H1 (cell line): ENCODE data around the gene HAGH. TPM values are rescaled to one million over a fixed set of nuclear protein-coding genes. Genes with fewer than 3 reads are reported as not detected.
A peak's percentile ranks its signal among the peaks of the same experiment; 100 is the strongest.

ENCODE experiments used
- CTCF ChIA-PET: fragments of 300-600 bp; sonication (Branson Sonifier 250); formaldehyde crosslinking; loops from one replicate; lab custom pipeline; 2021; ENCODE audit not compliant: partially characterized antibody; lab: Charles Lee
- POLR2A ChIA-PET: fragments of 300-600 bp; sonication (Branson Sonifier 250); formaldehyde crosslinking; loops from one replicate; lab custom pipeline; 2021; ENCODE audit warnings: inconsistent platforms; ENCODE audit not compliant: partially characterized antibody; lab: Charles Lee
- DNase-seq, 2 experiments: peaks; one replicate each; pipeline versions ENCODE4 v3.0.0 to v3.0.0-alpha.2; 2010 to 2022; ENCODE audit warnings: low spot score in 2 of 2, low read depth in 1 of 2, mixed read lengths in 1 of 2
- FAIRE-seq: peaks from 2 replicates; lab custom pipeline; 2011; peaks lifted over from hg19 to GRCh38; lab: Jason Lieb, UNC
- H2AFZ ChIP-seq: 2 replicates; pipeline ENCODE4 v1.8.1; 2012; ENCODE audit warnings: low read length, inconsistent platforms
- H2AK5ac ChIP-seq: 2 replicates; pipeline ENCODE4 v1.6.1; 2013; ENCODE audit warnings: low read depth, low read length
- H2BK120ac ChIP-seq: replicated peaks from 2 replicates; pipeline ENCODE3; 2013; ENCODE audit warnings: low read depth, low read length, inconsistent platforms
- H2BK12ac ChIP-seq: 2 replicates; pipeline ENCODE4 v1.6.1; 2013; ENCODE audit warnings: low read depth, low read length
- H2BK15ac ChIP-seq: 2 replicates; pipeline ENCODE4 v1.6.1; 2013; ENCODE audit warnings: low read length
- H2BK20ac ChIP-seq: 2 replicates; pipeline ENCODE4 v1.6.1; 2013; ENCODE audit warnings: low read length
- H2BK5ac ChIP-seq: 2 replicates; pipeline ENCODE4 v1.6.1; 2013; ENCODE audit warnings: low read depth, low read length
- H3K14ac ChIP-seq: 2 replicates; pipeline ENCODE4 v1.6.1; 2013; ENCODE audit warnings: inconsistent platforms; ENCODE audit not compliant: insufficient read length
- H3K18ac ChIP-seq: 2 replicates; pipeline ENCODE4 v1.6.1; 2013; ENCODE audit warnings: low read length; ENCODE audit errors: extremely low read depth
- H3K23ac ChIP-seq: 2 replicates; pipeline ENCODE4 v1.6.1; 2013; ENCODE audit warnings: inconsistent platforms; ENCODE audit not compliant: insufficient read length
- H3K23me2 ChIP-seq: 2 replicates; pipeline ENCODE4 v1.6.1; 2013; ENCODE audit warnings: low read depth, low read length
- H3K27ac ChIP-seq: 2 replicates; pipeline ENCODE4 v1.6.1; 2011; ENCODE audit warnings: low read depth, low read length, inconsistent platforms
- H3K27me3 ChIP-seq, 4 experiments: replicated peaks in 1 of 4; 1 replicate in 1 of 4; 2 replicates in 3 of 4; pipeline versions ENCODE4 v1.6.1 to v1.8.1; 2011 to 2013; ENCODE audit warnings: low read length in 3 of 4, mild to moderate bottlenecking in 3 of 4, inconsistent platforms in 2 of 4, mixed read lengths in 2 of 4, moderate library complexity in 1 of 4; ENCODE audit not compliant: control insufficient read depth in 3 of 4, insufficient read depth in 3 of 4; ENCODE audit errors: extremely low read depth in 1 of 4
- H3K36me3 ChIP-seq, 4 experiments: 2 replicates each; pipeline versions ENCODE4 v1.6.1 to v1.8.1; 2011 to 2013; ENCODE audit warnings: mild to moderate bottlenecking in 4 of 4, low read length in 3 of 4, moderate library complexity in 2 of 4, control low read depth in 1 of 4, inconsistent platforms in 1 of 4; ENCODE audit not compliant: insufficient read depth in 4 of 4, control insufficient read depth in 2 of 4
- H3K4ac ChIP-seq: replicated peaks from 2 replicates; pipeline ENCODE3; 2013; ENCODE audit warnings: low read length, low read depth, mixed read lengths, inconsistent platforms; ENCODE audit not compliant: insufficient read length
- H3K4me1 ChIP-seq, 4 experiments: replicated peaks in 1 of 4; 1 replicate in 1 of 4; 2 replicates in 3 of 4; pipeline versions ENCODE4 v1.6.1 to v1.8.1; 2011 to 2013; ENCODE audit warnings: low read length in 3 of 4, inconsistent platforms in 2 of 4, mixed read lengths in 1 of 4; ENCODE audit not compliant: insufficient read depth in 4 of 4, control insufficient read depth in 3 of 4
- H3K4me2 ChIP-seq, 2 experiments: 2 replicates each; pipeline versions ENCODE4 v1.6.1 to v1.8.1; 2011 to 2013; ENCODE audit warnings: low read depth in 2 of 2, low read length in 2 of 2, control low read depth in 1 of 2, inconsistent platforms in 1 of 2, mild to moderate bottlenecking in 1 of 2; ENCODE audit not compliant: insufficient read depth in 1 of 2
- H3K4me3 ChIP-seq, 4 experiments: fragments of 200-600, 300-600 bp in 1 of 4; sonication (generic), shearing (Covaris generic), sonication (Bioruptor Twin) in 1 of 4; 2 replicates each; pipeline versions ENCODE4 v1.5.1 to v1.8.1; 2011 to 2016; ENCODE audit warnings: low read length in 4 of 4, low read depth in 3 of 4, control low read depth in 2 of 4, inconsistent platforms in 2 of 4, mild to moderate bottlenecking in 2 of 4, mixed read lengths in 1 of 4, moderate library complexity in 1 of 4; ENCODE audit not compliant: insufficient read depth in 2 of 4; ENCODE audit errors: extremely low read depth in 1 of 4
- H3K56ac ChIP-seq: replicated peaks from 2 replicates; pipeline ENCODE3; 2013; ENCODE audit warnings: low read depth, mild to moderate bottlenecking, mixed read lengths, low read length, inconsistent platforms; ENCODE audit not compliant: insufficient read length
- H3K79me1 ChIP-seq: 2 replicates; pipeline ENCODE4 v1.6.1; 2013; ENCODE audit warnings: low read depth, low read length, control low read depth
- H3K79me2 ChIP-seq, 2 experiments: 2 replicates each; pipeline versions ENCODE4 v1.6.1 to v1.8.1; 2012 to 2013; ENCODE audit warnings: low read length in 2 of 2, mild to moderate bottlenecking in 2 of 2, inconsistent platforms in 1 of 2; ENCODE audit not compliant: insufficient read depth in 2 of 2, control insufficient read depth in 1 of 2
- H3K9ac ChIP-seq, 4 experiments: replicated peaks in 1 of 4; 1 replicate in 1 of 4; 2 replicates in 3 of 4; pipeline versions ENCODE4 v1.6.1 to v1.8.1; 2011 to 2013; ENCODE audit warnings: low read depth in 3 of 4, low read length in 3 of 4, control low read depth in 2 of 4, mild to moderate bottlenecking in 2 of 4, moderate library complexity in 2 of 4, inconsistent platforms in 1 of 4; ENCODE audit errors: extremely low read depth in 1 of 4
- H3K9me3 ChIP-seq, 2 experiments: 2 replicates each; pipeline versions ENCODE4 v1.6.1 to v1.8.1; 2012 to 2013; ENCODE audit warnings: mild to moderate bottlenecking in 2 of 2, moderate library complexity in 2 of 2, control low read depth in 1 of 2, inconsistent platforms in 1 of 2, low read depth in 1 of 2, low read length in 1 of 2, mixed read lengths in 1 of 2; ENCODE audit not compliant: insufficient read depth in 2 of 2
- H4K20me1 ChIP-seq, 2 experiments: replicated peaks in 1 of 2; 2 replicates each; pipeline versions ENCODE3 to v1.8.1; 2011 to 2013; ENCODE audit warnings: inconsistent platforms in 2 of 2, low read length in 2 of 2, mild to moderate bottlenecking in 1 of 2; ENCODE audit not compliant: insufficient read depth in 2 of 2, control insufficient read depth in 1 of 2
- H4K5ac ChIP-seq: 2 replicates; pipeline ENCODE4 v1.6.1; 2013; ENCODE audit warnings: low read length, low read depth, mixed read lengths, inconsistent platforms; ENCODE audit not compliant: insufficient read length
- H4K8ac ChIP-seq: 2 replicates; pipeline ENCODE4 v1.8.0; 2013; ENCODE audit warnings: mild to moderate bottlenecking, moderate library complexity, low read length, inconsistent platforms; ENCODE audit not compliant: insufficient read depth; ENCODE audit errors: extremely low read depth
- H4K91ac ChIP-seq: replicated peaks from 2 replicates; pipeline ENCODE3; 2013; ENCODE audit warnings: low read length, mixed read lengths, inconsistent platforms; ENCODE audit not compliant: insufficient read length
- BRCA1 ChIP-seq: IDR thresholded peaks from 2 replicates; pipeline ENCODE4 v1.6.1; 2012; ENCODE audit warnings: low read depth, low read length, improper control_type of control experiment
- CEBPB ChIP-seq: IDR thresholded peaks from 2 replicates; pipeline ENCODE4 v1.6.1; 2012; ENCODE audit warnings: low read depth, low read length
- CHD1 ChIP-seq: IDR thresholded peaks from 2 replicates; pipeline ENCODE4 v1.6.1; 2012; ENCODE audit warnings: low read depth, low read length, improper control_type of control experiment
- POLR2A ChIP-seq, 2 experiments: IDR thresholded peaks; 1 replicate in 1 of 2; 2 replicates in 1 of 2; pipeline ENCODE4 v1.6.1; 2011; ENCODE audit warnings: low read depth in 2 of 2, low read length in 2 of 2, mild to moderate bottlenecking in 2 of 2; ENCODE audit errors: control extremely low read depth in 1 of 2
- RBBP5 ChIP-seq: IDR thresholded peaks from 2 replicates; pipeline ENCODE4 v1.7.1; 2012; ENCODE audit warnings: low read depth, mild to moderate bottlenecking, inconsistent platforms, low read length, moderate library complexity, borderline replicate concordance
- RNF2 ChIP-seq: fragments of 200-900, 300-1000 bp; sonication (generic); IDR thresholded peaks from 2 replicates; pipeline ENCODE4 v1.7.1; 2016; ENCODE audit warnings: borderline replicate concordance, low read depth, mild to moderate bottlenecking, antibody characterized with exemption, low read length; ENCODE audit not compliant: poor library complexity, severe bottlenecking; ENCODE audit errors: missing control alignments
- SAP30 ChIP-seq: fragments of 300-600 bp; sonication (generic); IDR thresholded peaks from 2 replicates; pipeline ENCODE4 v1.7.1; 2012; ENCODE audit warnings: low read length, moderate library complexity, mild to moderate bottlenecking, inconsistent platforms; ENCODE audit not compliant: insufficient read depth, insufficient replicate concordance
- SIN3A ChIP-seq, 2 experiments: IDR thresholded peaks in 1 of 2; conservative IDR thresholded peaks in 1 of 2; 2 replicates each; pipeline ENCODE4 v1.6.1; 2011 to 2012; ENCODE audit warnings: low read length in 2 of 2, improper control_type of control experiment in 1 of 2, low read depth in 1 of 2, mild to moderate bottlenecking in 1 of 2
- SIX5 ChIP-seq: IDR thresholded peaks from 2 replicates; pipeline ENCODE4 v1.6.1; 2011; ENCODE audit warnings: mild to moderate bottlenecking, low read depth, low read length
- SP2 ChIP-seq: IDR thresholded peaks from 2 replicates; pipeline ENCODE4 v1.6.1; 2012; ENCODE audit warnings: mild to moderate bottlenecking, low read length, inconsistent platforms
- SP4 ChIP-seq: IDR thresholded peaks from 2 replicates; pipeline ENCODE4 v1.6.1; 2012; ENCODE audit warnings: low read length, inconsistent platforms
- ZNF274 ChIP-seq: IDR thresholded peaks from 2 replicates; pipeline ENCODE4 v1.7.0; 2012; ENCODE audit warnings: low read length, borderline replicate concordance; ENCODE audit errors: extremely low read depth
- WGBS, 2 experiments: shearing (Covaris generic) in 1 of 2; methylation state at CpG; one replicate each; pipeline versions ENCODE4 v1.1.6 to v1.1.7; 2013 to 2015; ENCODE audit warnings: low lambda C conversion rate in 2 of 2, mixed read lengths in 2 of 2, inconsistent platforms in 1 of 2, low coverage in 1 of 2, missing lambda C conversion rate in 1 of 2; ENCODE audit not compliant: insufficient replicate concordance in 2 of 2, insufficient coverage in 1 of 2, insufficient read length in 1 of 2; ENCODE audit errors: extremely low coverage in 1 of 2, missing lambda C conversion rate in 1 of 2; 5-methylcytosine and 5-hydroxymethylcytosine counted together
- polyA plus RNA-seq, 7 experiments: library from polyadenylated mRNA; depleted of rRNA in 3 of 7; stranded (reverse) in 5 of 7; unstranded in 2 of 7; fragments of >200 nt in 5 of 7; fragments of 200-250 nt in 2 of 7; gene quantifications; 1 replicate in 5 of 7; 2 replicates in 1 of 7; 4 replicates in 1 of 7; pipeline versions ENCODE4 v1.2.1 to v1.2.3, GENCODE V29; 2011 to 2013; ENCODE audit warnings: missing spikeins in 2 of 7, mixed read lengths in 2 of 7
- total RNA-seq: library from RNA; stranded (reverse); fragmentation: NEBNext Ultra II Directional; extraction: Animal tissue kit (Norgen Biotek cat#: 25700); gene quantifications from 2 replicates; pipeline ENCODE4 v1.2.1, GENCODE V29; 2021

HAGH gene
- total and polyA plus RNA-seq, 2 of the 8 experiments (the other 6 are each of a cell fraction or from before 2014, with no cell fraction given) = 28.7 to 40.6 TPM

GRCh38 chr16:1781758-1782407 is 44.7 kb downstream of the HAGH start:
- Histone ChIP-seq H3K79me1 (peaks cover 16% of the 10 kb centered on the region), H2BK120ac (no peak overlapping the region), H2AK5ac (no peak overlapping the region), H2BK15ac (no peak overlapping the region), H3K4me1 (peaks cover 0 to 7% (median 4%) of the 10 kb centered on the region in 4 experiments; a peak in 5 of 7 replicates), H2BK5ac (no peak overlapping the region), H3K23me2 (peaks cover 3% of the 10 kb centered on the region; the same call in 1 of the 2 replicates), H2BK20ac (no peak overlapping the region), H3K79me2 (peaks cover 0 to 32% of the 10 kb centered on the region in 2 experiments; a peak in 3 of 4 replicates), H2AFZ (no peak overlapping the region), H3K4me3 (peak overlapping the region; percentile 63 to 98 (median 76)), H4K5ac (peak overlapping the region; percentile 5), H3K14ac (no peak overlapping the region), H3K56ac (no peak overlapping the region), H4K8ac (peak overlapping the region; percentile 89; the same call in 1 of the 2 replicates), H3K4me2 (peak overlapping the region; percentile 81 to 92), H2BK12ac (no peak overlapping the region), H3K4ac (no peak overlapping the region), H3K9ac (peak overlapping the region; percentile 62 to 83 (median 68); a peak in 6 of 7 replicates), H3K36me3 (peaks cover 0 to 17% (median 2%) of the 10 kb centered on the region in 4 experiments; a peak in 5 of 8 replicates), H3K18ac (no peak overlapping the region; the same call in 1 of the 2 replicates), H3K9me3 (no peaks in the 10 kb centered on the region), H4K91ac (no peak overlapping the region), H3K27ac (peak overlapping the region; percentile 39; the same call in 1 of the 2 replicates), H3K23ac (no peak overlapping the region), H3K27me3 (no peaks in the 10 kb centered on the region), H4K20me1 (peaks cover 17 to 35% of the 10 kb centered on the region in 2 experiments)
- ChIA-PET CTCF (interaction anchor here (1.0 to 1.9 kb wide), 4 partner anchors 10 to 150 kb away, joined by 3 to 8 read pairs (median 4); partner anchors contain the start of gene NME3), POLR2A (interaction anchor here (0.8 to 12.0 kb wide), 11 partner anchors 11 to 465 kb away, joined by 3 to 246 read pairs (median 4); partner anchors contain the start of genes EME2, IGFALS, MAPK8IP3 and MRPS34)
- FAIRE-seq (no peak), DNase-seq (peak in 1 of 2 experiments; percentile 56)
- 2% methylated on average over 39 of the region's 70 CpGs; no CpG with 5 or more reads in 1 of the 2 experiments for WGBS, 2 experiments
- TF ChIP-seq SP2 (no peak), RBBP5 (0 out of 2 replicates have a peak, but pooled peaks have one; percentile 10), BRCA1 (no peak), POLR2A (IDR thresholded peaks at IDR 0.05; ENCODE audit: control extremely low read depth in 1 of 2, low read depth in 2 of 2, low read length in 2 of 2) (no peak), SP4 (no peak), CEBPB (no peak), ZNF274 (no peak), CHD1 (no peak), SIX5 (no peak), SAP30 (no peak), SIN3A (conservative IDR thresholded peaks at IDR 0.05 in 1 of 2, IDR thresholded peaks at IDR 0.05 in 1 of 2; ENCODE audit: low read depth in 1 of 2, low read length in 2 of 2) (peak in 1 of 2 experiments; percentile 66; a peak in 1 of 4 replicates), RNF2 (no peak)
